ENCODE results near the gene PRICKLE2. TPM values are rescaled to one million over a fixed set of nuclear protein-coding genes. Genes with fewer than 3 reads are reported as not detected.
A peak's percentile ranks its signal among the peaks of the same experiment; 100 is the strongest.

The PRICKLE2 gene
- total and polyA plus RNA-seq, 10 of the 15 experiments (the other 5 are each of a cell fraction or from before 2014, with no cell fraction given), result 0.11 to 2.6 (median 0.69) TPM

GRCh38 chr3:64234571-64234970, 9.3 kb upstream of the PRICKLE2 start (continued):
- TF ChIP-seq, protein P1, sequence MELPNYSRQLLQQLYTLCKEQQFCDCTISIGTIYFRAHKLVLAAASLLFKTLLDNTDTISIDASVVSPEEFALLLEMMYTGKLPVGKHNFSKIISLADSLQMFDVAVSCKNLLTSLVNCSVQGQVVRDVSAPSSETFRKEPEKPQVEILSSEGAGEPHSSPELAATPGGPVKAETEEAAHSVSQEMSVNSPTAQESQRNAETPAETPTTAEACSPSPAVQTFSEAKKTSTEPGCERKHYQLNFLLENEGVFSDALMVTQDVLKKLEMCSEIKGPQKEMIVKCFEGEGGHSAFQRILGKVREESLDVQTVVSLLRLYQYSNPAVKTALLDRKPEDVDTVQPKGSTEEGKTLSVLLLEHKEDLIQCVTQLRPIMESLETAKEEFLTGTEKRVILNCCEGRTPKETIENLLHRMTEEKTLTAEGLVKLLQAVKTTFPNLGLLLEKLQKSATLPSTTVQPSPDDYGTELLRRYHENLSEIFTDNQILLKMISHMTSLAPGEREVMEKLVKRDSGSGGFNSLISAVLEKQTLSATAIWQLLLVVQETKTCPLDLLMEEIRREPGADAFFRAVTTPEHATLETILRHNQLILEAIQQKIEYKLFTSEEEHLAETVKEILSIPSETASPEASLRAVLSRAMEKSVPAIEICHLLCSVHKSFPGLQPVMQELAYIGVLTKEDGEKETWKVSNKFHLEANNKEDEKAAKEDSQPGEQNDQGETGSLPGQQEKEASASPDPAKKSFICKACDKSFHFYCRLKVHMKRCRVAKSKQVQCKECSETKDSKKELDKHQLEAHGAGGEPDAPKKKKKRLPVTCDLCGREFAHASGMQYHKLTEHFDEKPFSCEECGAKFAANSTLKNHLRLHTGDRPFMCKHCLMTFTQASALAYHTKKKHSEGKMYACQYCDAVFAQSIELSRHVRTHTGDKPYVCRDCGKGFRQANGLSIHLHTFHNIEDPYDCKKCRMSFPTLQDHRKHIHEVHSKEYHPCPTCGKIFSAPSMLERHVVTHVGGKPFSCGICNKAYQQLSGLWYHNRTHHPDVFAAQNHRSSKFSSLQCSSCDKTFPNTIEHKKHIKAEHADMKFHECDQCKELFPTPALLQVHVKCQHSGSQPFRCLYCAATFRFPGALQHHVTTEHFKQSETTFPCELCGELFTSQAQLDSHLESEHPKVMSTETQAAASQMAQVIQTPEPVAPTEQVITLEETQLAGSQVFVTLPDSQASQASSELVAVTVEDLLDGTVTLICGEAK (IDR thresholded peaks at IDR 0.05; ENCODE audit: borderline replicate concordance), result peak; percentile 34; the same call in 1 of the 2 replicates
- TF ChIP-seq TCF3 (IDR thresholded peaks at IDR 0.05; ENCODE audit: borderline replicate concordance, insufficient read depth, low read depth, low read length), result no peak

GRCh38 chr3:64232821-64233220, 7.6 kb upstream of the PRICKLE2 start:
- Histone ChIP-seq H3K36me3 (ENCODE audit: control insufficient read depth in 2 of 2, insufficient read depth in 2 of 2, low read length in 1 of 2) (no peaks in the 10 kb centered on the region), H3K4me2 (ENCODE audit: control insufficient read depth, insufficient read depth) (no peak overlapping the region), H3K9ac (ENCODE audit: control insufficient read depth, insufficient read depth, low read length) (no peak overlapping the region), H3K4me3 (no peak overlapping the region), H3K79me2 (ENCODE audit: control insufficient read depth, insufficient read depth, low read length) (no peaks in the 10 kb centered on the region), H3K4me1 (ENCODE audit: control insufficient read depth, insufficient read depth, low read length) (no peaks in the 10 kb centered on the region), H3K9me3 (replicated peaks; ENCODE audit: control insufficient read depth, insufficient read depth, low read length) (no peaks in the 10 kb centered on the region), H2AFZ (ENCODE audit: control insufficient read depth, low read depth, low read length) (no peak overlapping the region), H3K27ac (ENCODE audit: control insufficient read depth, insufficient read depth) (no peak overlapping the region), H4K20me1 (ENCODE audit: control insufficient read depth, insufficient read depth) (no peaks in the 10 kb centered on the region), H3K27me3 (replicated peaks in 1 of 2; ENCODE audit: control insufficient read depth in 2 of 2, insufficient read depth in 2 of 2, low read length in 1 of 2) (no peaks in the 10 kb centered on the region)
- in situ Hi-C loops (cut with MboI), result no loop called here
- RAD21 ChIA-PET (ENCODE audit: unreplicated experiment), result interaction anchor here (0.7 kb wide), 1 partner anchor 35 kb away, joined by 3 read pairs; no protein-coding TSS in a partner anchor
- intact Hi-C loops (cut with micrococcal nuclease; ENCODE audit: unreplicated experiment), result no loop called here
- FAIRE-seq (no peak), DNase-seq (ENCODE audit: low read depth, low spot score) (no peak), ATAC-seq (no peak)
- 28% methylated on average over 4 of the region's 4 CpGs for WGBS (ENCODE audit: insufficient coverage, insufficient replicate concordance, low lambda C conversion rate, missing lambda C conversion rate)
- POLR2A ChIA-PET, result no interaction called here
- SMC1A ChIA-PET (ENCODE audit: uncharacterized antibody, unreplicated experiment), result interaction anchor here (0.6 to 2.2 kb wide), 3 partner anchors 8 to 66 kb away, joined by 3 to 5 read pairs (median 4); no protein-coding TSS in a partner anchor
- BruUV-seq (replicated peaks), result no TSS peak
- CTCF ChIA-PET, result no interaction called here
- TF ChIP-seq GABPA (IDR thresholded peaks at IDR 0.05; ENCODE audit: low read depth), result no peak
- TF ChIP-seq NFXL1 (IDR thresholded peaks at IDR 0.05; ENCODE audit: borderline replicate concordance), result 0 out of 2 replicates have a peak, but pooled peaks have one; percentile 18

Measured in GM12878 (cell line).